Transverse colon (tissue), 4 donors: ENCODE measurements around the gene IZUMO4.

Experiments used
- POLR2AphosphoS5 ChIP-seq, 3 donors: sonication (generic); formaldehyde crosslinking; IDR thresholded peaks; one replicate each; pipeline ENCODE4 v1.6.1; 2016; ENCODE audit warnings: antibody characterized with exemption in 3 of 3
- TF ChIP-seq, protein P1 (sequence below), 5 experiments: fragments of 200-600 bp in 3 of 5; fragments of 450-650 bp in 2 of 5; sonication (generic) in 3 of 5; IDR thresholded peaks; 1 replicate in 2 of 5; 2 replicates in 3 of 5; pipeline ENCODE4 v1.5.1; 2016 to 2017; ENCODE audit warnings: antibody characterized with exemption in 5 of 5, inconsistent platforms in 3 of 5, mild to moderate bottlenecking in 2 of 5, moderate library complexity in 1 of 5

GRCh38 chr19:2099937-2100718, 3.4 kb downstream of the IZUMO4 start:
- TF ChIP-seq, protein P1, sequence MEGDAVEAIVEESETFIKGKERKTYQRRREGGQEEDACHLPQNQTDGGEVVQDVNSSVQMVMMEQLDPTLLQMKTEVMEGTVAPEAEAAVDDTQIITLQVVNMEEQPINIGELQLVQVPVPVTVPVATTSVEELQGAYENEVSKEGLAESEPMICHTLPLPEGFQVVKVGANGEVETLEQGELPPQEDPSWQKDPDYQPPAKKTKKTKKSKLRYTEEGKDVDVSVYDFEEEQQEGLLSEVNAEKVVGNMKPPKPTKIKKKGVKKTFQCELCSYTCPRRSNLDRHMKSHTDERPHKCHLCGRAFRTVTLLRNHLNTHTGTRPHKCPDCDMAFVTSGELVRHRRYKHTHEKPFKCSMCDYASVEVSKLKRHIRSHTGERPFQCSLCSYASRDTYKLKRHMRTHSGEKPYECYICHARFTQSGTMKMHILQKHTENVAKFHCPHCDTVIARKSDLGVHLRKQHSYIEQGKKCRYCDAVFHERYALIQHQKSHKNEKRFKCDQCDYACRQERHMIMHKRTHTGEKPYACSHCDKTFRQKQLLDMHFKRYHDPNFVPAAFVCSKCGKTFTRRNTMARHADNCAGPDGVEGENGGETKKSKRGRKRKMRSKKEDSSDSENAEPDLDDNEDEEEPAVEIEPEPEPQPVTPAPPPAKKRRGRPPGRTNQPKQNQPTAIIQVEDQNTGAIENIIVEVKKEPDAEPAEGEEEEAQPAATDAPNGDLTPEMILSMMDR (IDR thresholded peaks at IDR 0.05): no peak
- no peak for TF ChIP-seq POLR2AphosphoS5 (IDR thresholded peaks at IDR 0.05)
